GM13977 (cell line): ENCODE measurements around the gene CNGA3.
"Not testable (repeated sequence)": the region's sequence is repeated elsewhere in the genome, so short reads cannot be mapped to it uniquely, and the experiment has no call there.

Experiments used
- DNase-seq: peaks from one replicate; pipeline ENCODE4 v3.0.0; 2012; ENCODE audit warnings: low spot score
- in situ Hi-C: fragments of 300-500 bp; cut with MboI; formaldehyde crosslinking; loops from one replicate; pipeline ENCODE4 v1.12.0; 2022; ENCODE audit warnings: low sequenced_read_pairs, low pct_unique_long_range_greater_than_20kb, mixed read lengths, inconsistent platforms; ENCODE audit not compliant: unreplicated experiment
- TF ChIP-seq, protein P1 (sequence below): IDR thresholded peaks from 2 replicates; pipeline ENCODE4 v1.5.1; 2012; ENCODE audit warnings: mild to moderate bottlenecking, control low read depth; ENCODE audit not compliant: insufficient read depth; ENCODE audit errors: extremely low read depth, missing control alignments

Gene CNGA3

DNA sequence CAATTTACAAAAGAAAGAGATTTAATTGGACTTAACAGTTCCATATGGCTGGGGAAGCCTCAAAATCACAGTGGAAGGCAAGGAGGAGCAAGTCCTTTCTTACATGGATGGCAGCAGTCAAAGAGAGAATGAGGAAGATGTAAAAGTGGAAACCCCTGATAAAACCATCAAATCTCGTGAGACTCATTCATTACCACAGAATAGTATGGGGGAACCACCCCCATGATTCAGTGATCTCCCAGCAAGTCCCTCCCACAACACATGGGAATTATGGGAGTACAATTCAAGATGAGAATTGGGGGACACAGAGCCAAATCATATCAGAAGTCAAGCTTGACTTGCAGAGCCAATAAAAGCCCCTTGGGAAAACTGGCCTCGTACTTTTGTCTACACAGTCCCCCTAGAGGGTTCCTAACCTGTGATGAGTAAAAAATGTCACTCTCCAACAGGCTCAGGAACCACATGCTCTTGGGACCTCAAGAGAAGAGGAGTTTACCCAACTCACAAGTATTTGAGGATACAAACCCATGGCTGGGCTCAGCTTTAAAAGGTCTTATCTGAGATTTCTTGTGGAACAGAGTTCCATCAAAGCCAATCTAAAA, 87.2 kb downstream of the CNGA3 start:
- in situ Hi-C loops, result no loop called here
- DNase-seq, result no peak
- TF ChIP-seq, protein P1, sequence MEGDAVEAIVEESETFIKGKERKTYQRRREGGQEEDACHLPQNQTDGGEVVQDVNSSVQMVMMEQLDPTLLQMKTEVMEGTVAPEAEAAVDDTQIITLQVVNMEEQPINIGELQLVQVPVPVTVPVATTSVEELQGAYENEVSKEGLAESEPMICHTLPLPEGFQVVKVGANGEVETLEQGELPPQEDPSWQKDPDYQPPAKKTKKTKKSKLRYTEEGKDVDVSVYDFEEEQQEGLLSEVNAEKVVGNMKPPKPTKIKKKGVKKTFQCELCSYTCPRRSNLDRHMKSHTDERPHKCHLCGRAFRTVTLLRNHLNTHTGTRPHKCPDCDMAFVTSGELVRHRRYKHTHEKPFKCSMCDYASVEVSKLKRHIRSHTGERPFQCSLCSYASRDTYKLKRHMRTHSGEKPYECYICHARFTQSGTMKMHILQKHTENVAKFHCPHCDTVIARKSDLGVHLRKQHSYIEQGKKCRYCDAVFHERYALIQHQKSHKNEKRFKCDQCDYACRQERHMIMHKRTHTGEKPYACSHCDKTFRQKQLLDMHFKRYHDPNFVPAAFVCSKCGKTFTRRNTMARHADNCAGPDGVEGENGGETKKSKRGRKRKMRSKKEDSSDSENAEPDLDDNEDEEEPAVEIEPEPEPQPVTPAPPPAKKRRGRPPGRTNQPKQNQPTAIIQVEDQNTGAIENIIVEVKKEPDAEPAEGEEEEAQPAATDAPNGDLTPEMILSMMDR, result no peak

DNA sequence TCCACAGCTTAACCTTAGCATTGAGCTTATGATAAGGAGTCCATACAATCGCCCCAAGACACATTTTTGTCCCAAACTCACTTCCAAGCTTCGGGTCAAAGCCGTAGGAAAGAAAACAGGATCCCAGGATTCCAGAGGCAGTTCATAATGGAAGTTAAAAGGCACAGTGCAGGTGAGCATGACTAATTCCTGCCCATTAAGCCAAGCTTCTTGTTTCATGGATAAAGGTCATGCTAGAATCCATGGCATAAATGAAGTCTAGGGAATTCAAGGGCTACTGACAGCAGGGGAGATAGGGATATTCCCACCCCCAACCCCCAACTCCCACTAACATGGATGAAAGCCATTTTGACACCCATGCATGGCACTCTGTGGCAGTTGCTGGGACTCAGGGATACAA, 88.2 kb downstream of the CNGA3 start:
- TF ChIP-seq, protein P1, result no peak
- no peak for DNase-seq
- in situ Hi-C loops, result no loop called here

DNA sequence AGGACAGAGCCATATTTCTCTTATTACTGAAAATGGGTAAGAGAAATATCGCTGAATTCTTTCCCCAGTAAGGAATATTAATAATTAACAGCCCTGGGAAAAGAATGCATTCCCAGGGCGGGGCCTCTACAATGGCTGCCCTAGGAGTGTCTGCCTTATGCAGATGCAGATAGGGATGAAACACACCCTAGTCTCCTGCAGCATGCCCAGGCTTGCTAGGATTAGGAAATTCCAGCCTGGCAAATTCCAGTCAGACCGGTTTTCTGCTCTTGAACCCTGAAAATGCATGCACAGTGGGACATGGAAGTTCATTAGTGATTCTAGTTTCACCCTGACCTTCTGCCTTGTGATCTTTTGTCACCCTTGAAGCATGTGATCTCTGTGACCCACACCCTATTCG, 89.4 kb downstream of the CNGA3 start:
- DNase-seq, in situ Hi-C loops: not testable (repeated sequence)

DNA sequence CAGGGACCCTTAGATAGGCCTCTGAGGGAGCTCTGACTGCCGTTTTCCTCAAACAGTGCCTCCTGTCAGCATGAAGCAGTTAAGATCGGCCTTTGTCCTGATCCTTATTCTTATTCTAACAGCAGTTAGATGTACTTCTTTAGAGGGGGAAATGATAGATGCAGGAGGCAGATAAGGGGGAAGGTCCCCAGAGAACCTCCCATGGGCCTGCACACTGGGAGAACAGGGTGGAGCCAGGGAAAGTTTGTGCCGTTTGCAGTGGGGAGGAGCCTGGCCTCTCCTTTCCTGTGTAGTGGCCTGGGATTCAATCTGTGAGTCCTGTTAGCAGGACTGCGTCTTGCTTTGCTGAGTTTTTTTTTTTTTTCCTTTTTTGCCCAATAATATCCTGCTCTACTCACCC, 90.5 kb downstream of the CNGA3 start:
- DNase-seq, result no peak
- in situ Hi-C loops, result no loop called here
- TF ChIP-seq, protein P1, result no peak

DNA sequence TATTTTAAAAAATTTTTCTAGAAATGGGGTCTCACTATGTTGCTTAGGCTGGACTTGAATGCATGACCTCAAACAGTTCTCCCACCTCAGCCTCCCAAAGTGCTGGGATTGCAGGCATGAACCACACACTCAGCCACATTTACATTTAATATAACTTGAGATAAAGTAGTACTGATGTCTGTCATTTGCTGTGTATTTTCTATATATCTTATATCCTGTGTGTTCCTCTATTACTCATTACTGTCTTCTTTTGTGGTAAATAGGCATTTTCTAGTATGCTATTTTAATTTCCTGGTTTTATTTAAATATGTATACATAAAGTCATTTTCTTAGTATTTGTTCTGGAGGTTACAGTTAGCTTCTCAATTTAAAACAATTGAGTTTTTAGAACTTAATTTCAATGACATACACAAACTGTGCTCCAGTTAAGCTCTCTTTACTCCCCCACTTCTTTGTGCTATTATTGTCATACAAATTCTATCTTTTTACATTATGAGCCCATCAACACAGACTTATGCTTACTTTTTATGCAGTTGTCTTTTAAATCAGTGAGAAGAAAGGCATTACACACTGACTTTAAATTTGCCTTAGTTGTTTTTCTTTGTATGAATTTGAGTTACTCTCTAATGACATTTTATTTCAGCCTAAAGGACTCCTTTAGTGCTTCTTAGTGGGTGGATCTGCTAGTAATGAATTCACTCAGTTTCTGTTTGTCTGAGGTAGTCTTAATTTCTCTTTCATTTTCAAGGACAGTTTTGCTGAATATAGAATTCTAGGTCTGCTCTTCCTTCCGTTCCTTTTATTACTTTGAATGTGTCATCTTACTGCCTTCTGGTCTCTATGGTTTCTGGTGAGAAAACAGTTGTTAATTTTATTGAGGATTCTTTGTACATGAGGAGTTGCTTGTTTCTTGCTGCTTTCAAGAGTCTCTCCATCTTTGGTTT, 92.2 kb downstream of the CNGA3 start:
- in situ Hi-C loops, result no loop called here
- peak; percentile 62 for DNase-seq
- TF ChIP-seq, protein P1, result no peak

DNA sequence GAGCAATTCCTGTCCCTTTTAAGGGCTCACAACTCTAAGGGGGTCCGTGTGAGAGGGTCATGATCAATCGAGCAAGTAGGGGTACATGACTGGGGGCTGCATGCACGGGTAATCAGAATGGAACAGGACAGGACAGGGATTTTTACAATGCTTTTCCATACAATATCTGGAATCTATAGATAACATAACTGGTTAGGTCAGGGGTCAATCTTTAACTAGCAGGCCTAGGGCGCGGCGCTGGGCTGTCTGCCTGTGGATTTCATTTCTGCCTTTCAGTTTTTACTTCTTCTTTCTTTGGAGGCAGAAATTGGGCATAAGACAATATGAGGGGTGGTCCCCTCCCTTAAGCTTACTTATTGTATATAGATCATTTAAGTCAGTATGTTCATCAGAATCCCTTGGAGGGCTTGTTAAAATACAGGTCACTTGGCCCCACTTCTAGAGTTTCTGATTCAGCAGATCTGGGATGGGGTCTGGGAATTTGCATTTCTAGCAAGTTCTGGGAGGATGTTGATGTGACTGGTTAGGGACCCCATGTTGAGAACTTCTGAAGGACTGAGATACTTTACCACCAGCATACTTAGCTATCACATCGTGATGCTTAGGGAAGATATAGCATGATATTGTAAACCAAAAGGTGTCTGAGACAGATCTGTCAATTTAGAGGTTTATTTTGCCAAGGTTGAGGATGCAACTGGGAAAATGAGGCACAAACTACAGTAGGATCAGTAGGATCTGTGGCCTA, 95.6 kb downstream of the CNGA3 start:
- TF ChIP-seq, protein P1, result no peak
- DNase-seq, result no peak
- in situ Hi-C loops, result no loop called here
